ENCODE data around the gene BRD1.

BRD1 gene

GRCh38 chr22:49803737-49804375, 23.8 kb downstream of the BRD1 start:
- DNase-seq (ENCODE audit: low read depth in 1 of 2, low spot score in 1 of 2), result no peak

GRCh38 chr22:49803134-49803533, 24.5 kb downstream of the BRD1 start:
- DNase-seq (ENCODE audit: low read depth in 1 of 2, low spot score in 1 of 2), result no peak

- no peak for DNase-seq (ENCODE audit: low read depth in 1 of 2, low spot score in 1 of 2)
Measured at GRCh38 chr22:49801391-49802060, 26.1 kb downstream of the BRD1 start.

- DNase-seq (ENCODE audit: low read depth in 1 of 2, low spot score in 1 of 2), result no peak
Measured at GRCh38 chr22:49800408-49801238, 27.1 kb downstream of the BRD1 start.

GRCh38 chr22:49799431-49800075, 28.1 kb downstream of the BRD1 start:
- no peak for DNase-seq (ENCODE audit: low read depth in 1 of 2, low spot score in 1 of 2)

- no peak for DNase-seq (ENCODE audit: low read depth in 1 of 2, low spot score in 1 of 2)
Measured at GRCh38 chr22:49798486-49799151, 29.1 kb downstream of the BRD1 start.

GRCh38 chr22:49797706-49798105, 30.0 kb downstream of the BRD1 start:
- DNase-seq (ENCODE audit: low read depth in 1 of 2, low spot score in 1 of 2), result no peak

GRCh38 chr22:49796596-49797270, 30.9 kb downstream of the BRD1 start:
- no peak for DNase-seq (ENCODE audit: low read depth in 1 of 2, low spot score in 1 of 2)

GRCh38 chr22:49795521-49795920, 32.2 kb downstream of the BRD1 start:
- no peak for DNase-seq (ENCODE audit: low read depth in 1 of 2, low spot score in 1 of 2)

GRCh38 chr22:49793871-49794270, 33.8 kb downstream of the BRD1 start:
- DNase-seq (ENCODE audit: low read depth in 1 of 2, low spot score in 1 of 2), result no peak

- no peak for DNase-seq (ENCODE audit: low read depth in 1 of 2, low spot score in 1 of 2)
Measured at GRCh38 chr22:49793296-49793695, 34.4 kb downstream of the BRD1 start.

GRCh38 chr22:49792107-49792506, 35.6 kb downstream of the BRD1 start:
- no peak for DNase-seq (ENCODE audit: low read depth in 1 of 2, low spot score in 1 of 2)

GRCh38 chr22:49791682-49792081, 36.0 kb downstream of the BRD1 start:
- DNase-seq (ENCODE audit: low read depth in 1 of 2, low spot score in 1 of 2), result no peak

- DNase-seq (ENCODE audit: low read depth in 1 of 2, low spot score in 1 of 2), result no peak
Measured at GRCh38 chr22:49790912-49791311, 36.8 kb downstream of the BRD1 start.

- peak in 1 of 2 donors; percentile 20 for DNase-seq (ENCODE audit: low read depth in 1 of 2, low spot score in 1 of 2)
Measured at GRCh38 chr22:49789289-49790141, 38.2 kb downstream of the BRD1 start.

- DNase-seq (ENCODE audit: low read depth in 1 of 2, low spot score in 1 of 2), result no peak
Measured at GRCh38 chr22:49788504-49788903, 39.2 kb downstream of the BRD1 start.

- DNase-seq (ENCODE audit: low read depth in 1 of 2, low spot score in 1 of 2), result no peak
Measured at GRCh38 chr22:49787861-49788260, 39.8 kb downstream of the BRD1 start.

- no peak for DNase-seq (ENCODE audit: low read depth in 1 of 2, low spot score in 1 of 2)
Measured at GRCh38 chr22:49786976-49787706, 40.5 kb downstream of the BRD1 start.
